K562 (cell line): ENCODE measurements around the gene CEL. TPM values are rescaled to one million over a fixed set of nuclear protein-coding genes. Genes with fewer than 3 reads are reported as not detected.

Experiments used
- AFF4 ChIP-seq: sonication (generic); formaldehyde crosslinking; IDR thresholded peaks from 2 replicates; pipeline ENCODE4 v1.8.0; 2023; ENCODE audit warnings: mild to moderate bottlenecking, missing genetic modification reagents
- DPF2 ChIP-seq: fragments of 450-650 bp; IDR thresholded peaks from 2 replicates; pipeline ENCODE4 v1.6.1; 2016
- GTF2A2 ChIP-seq: IDR thresholded peaks from 2 replicates; pipeline ENCODE4 v1.6.1; 2016; ENCODE audit warnings: mild to moderate bottlenecking, missing genetic modification characterization, missing compliant biosample characterization
- HDAC1 ChIP-seq, 2 experiments: fragments of 450-650 bp; IDR thresholded peaks; 2 replicates each; pipeline ENCODE4 v1.6.1; 2016 to 2017; ENCODE audit warnings: inconsistent platforms in 1 of 2, mild to moderate bottlenecking in 1 of 2, moderate library complexity in 1 of 2
- HNRNPLL ChIP-seq: fragments of 200-400 bp; formaldehyde crosslinking; IDR thresholded peaks from 2 replicates; pipeline ENCODE4 v1.6.1; 2017; ENCODE audit warnings: low read length, low read depth, mild to moderate bottlenecking; ENCODE audit not compliant: poor library complexity, severe bottlenecking
- MITF ChIP-seq: IDR thresholded peaks from 2 replicates; pipeline ENCODE4 v1.6.1; 2014; ENCODE audit warnings: antibody characterized with exemption
- NONO ChIP-seq, 2 experiments: fragments of 200-400 bp in 1 of 2; fragments of 450-650 bp in 1 of 2; formaldehyde crosslinking in 1 of 2; IDR thresholded peaks; 2 replicates each; pipeline ENCODE4 v1.6.1; 2017; ENCODE audit warnings: low read depth in 2 of 2, mild to moderate bottlenecking in 2 of 2, moderate library complexity in 2 of 2, low read length in 1 of 2
- POLR2G ChIP-seq: fragments of 200-400 bp; formaldehyde crosslinking; IDR thresholded peaks from 2 replicates; pipeline ENCODE4 v1.6.1; 2017; ENCODE audit warnings: low read depth, mild to moderate bottlenecking, antibody characterized with exemption, low read length, moderate library complexity
- RERE ChIP-seq: sonication (generic); formaldehyde crosslinking; IDR thresholded peaks from 2 replicates; pipeline ENCODE4 v1.8.0; 2023; ENCODE audit warnings: missing genetic modification reagents, mild to moderate bottlenecking, borderline replicate concordance
- SREBF1 ChIP-seq: fragments of 150-350 bp; IDR thresholded peaks from 2 replicates; pipeline ENCODE4 v1.6.1; 2014; ENCODE audit warnings: antibody characterized with exemption, low read depth, low read length, borderline replicate concordance
- TFE3 ChIP-seq: fragments of 450-650 bp; formaldehyde crosslinking; IDR thresholded peaks from 2 replicates; pipeline ENCODE4 v1.4.0; 2020; ENCODE audit warnings: mild to moderate bottlenecking, mixed read lengths
- ZBTB17 ChIP-seq: fragments of 450-650 bp; formaldehyde crosslinking; IDR thresholded peaks from 2 replicates; pipeline ENCODE4 v1.4.0; 2020; ENCODE audit warnings: mild to moderate bottlenecking
- polyA plus RNA-seq, 8 experiments: library from polyadenylated mRNA; depleted of rRNA in 4 of 8; stranded (reverse) in 5 of 8; unstranded in 3 of 8; fragments of >200 nt; fragmentation: Nextera tagmentation in 2 of 8; fragmentation: Illumina TruSeq in 1 of 8; extraction: Ambion mirVana in 2 of 8; extraction: Trizol in 1 of 8; gene quantifications; 2 replicates each; pipeline versions ENCODE4 v1.2.1 to v1.2.3, GENCODE V29; 2011 to 2014; ENCODE audit warnings: inconsistent platforms in 1 of 8, missing spikeins in 1 of 8
- total RNA-seq, 7 experiments: library from RNA; depleted of rRNA in 6 of 7; stranded (reverse); fragments of >200 nt in 6 of 7; fragmentation: Illumina TruSeq in 2 of 7; extraction: Trizol in 2 of 7; gene quantifications; 2 replicates each; pipeline versions ENCODE4 v1.2.1 to v1.2.3, GENCODE V29; 2011 to 2021; ENCODE audit warnings: low replicate concordance in 1 of 7

The CEL gene
- total and polyA plus RNA-seq, 9 of the 15 experiments (the other 6 are each of a cell fraction or from before 2014, with no cell fraction given) = 0.09 to 3.0 (median 0.51) TPM; not detected in 2

GRCh38 chr9:133113949-133114885 lies 52.4 kb downstream of the CEL start (continued):
- TF ChIP-seq RERE (no peak), SREBF1 (no peak), HDAC1 (IDR thresholded peaks at IDR 0.05) (no peak), AFF4 (no peak), ZBTB17 (CRISPR knock-in tag) (no peak), DPF2 (no peak), HNRNPLL (no peak), TFE3 (CRISPR knock-in tag) (peak; percentile 32; the same call in 1 of the 2 replicates), GTF2A2 (tag) (no peak), MITF (no peak), POLR2G (0 out of 2 replicates have a peak, but pooled peaks have one; percentile 20), NONO (IDR thresholded peaks at IDR 0.05; ENCODE audit: low read depth in 2 of 2, low read length in 1 of 2) (no peak)
